CD4-positive, alpha-beta T cell treated with Interferon alpha-2 for 1 hour (primary cell): ENCODE data around the gene TIMM17B.

Experiments
- DNase-seq, 2 donors: peaks; one replicate each; pipeline ENCODE4 v3.0.0-alpha.2; 2020 to 2022

Gene TIMM17B

GRCh38 chrX:48918643-48919340, 21.2 kb upstream of the TIMM17B start, which contains the start of gene PIM2:
PIM2 (minus strand) TSS chrX:48919024; CDS start chrX:48918834, 190 bp downstream.
- DNase-seq = peak; percentile 96

DNA sequence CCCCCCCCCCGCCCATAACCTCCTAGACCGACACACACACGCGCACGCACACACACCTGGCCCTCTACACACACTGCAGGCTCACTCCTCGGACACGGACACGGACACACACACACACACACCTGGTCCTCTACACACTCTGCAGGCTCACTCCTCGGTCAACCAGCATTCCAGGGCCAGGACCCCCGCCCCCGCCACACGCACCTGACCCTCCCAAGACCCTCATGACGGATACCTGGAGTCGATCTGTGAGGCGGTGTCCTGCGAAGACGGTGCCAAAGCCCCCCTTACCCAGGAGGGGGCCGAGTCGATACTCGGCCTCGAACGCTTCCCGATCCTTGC, 20.7 kb upstream of the TIMM17B start:
- no peak for DNase-seq

GRCh38 chrX:48917139-48918001, 19.8 kb upstream of the TIMM17B start:
- DNase-seq = peak; percentile 93

GRCh38 chrX:48914593-48915493, 17.3 kb upstream of the TIMM17B start:
- DNase-seq = peak in 1 of 2 donors; percentile 29

- DNase-seq = peak in 1 of 2 donors; percentile 36
Observed at GRCh38 chrX:48913605-48914366, 16.2 kb upstream of the TIMM17B start.

GRCh38 chrX:48911412-48912182, 14.0 kb upstream of the TIMM17B start, which contains the start of gene SLC35A2:
SLC35A2 (minus strand) TSS chrX:48911646; CDS start chrX:48911636, 10 bp downstream.
- peak; percentile 87 to 90 for DNase-seq

GRCh38 chrX:48910926-48911411, 13.4 kb upstream of the TIMM17B start:
- peak in 1 of 2 donors; percentile 37 for DNase-seq

DNA sequence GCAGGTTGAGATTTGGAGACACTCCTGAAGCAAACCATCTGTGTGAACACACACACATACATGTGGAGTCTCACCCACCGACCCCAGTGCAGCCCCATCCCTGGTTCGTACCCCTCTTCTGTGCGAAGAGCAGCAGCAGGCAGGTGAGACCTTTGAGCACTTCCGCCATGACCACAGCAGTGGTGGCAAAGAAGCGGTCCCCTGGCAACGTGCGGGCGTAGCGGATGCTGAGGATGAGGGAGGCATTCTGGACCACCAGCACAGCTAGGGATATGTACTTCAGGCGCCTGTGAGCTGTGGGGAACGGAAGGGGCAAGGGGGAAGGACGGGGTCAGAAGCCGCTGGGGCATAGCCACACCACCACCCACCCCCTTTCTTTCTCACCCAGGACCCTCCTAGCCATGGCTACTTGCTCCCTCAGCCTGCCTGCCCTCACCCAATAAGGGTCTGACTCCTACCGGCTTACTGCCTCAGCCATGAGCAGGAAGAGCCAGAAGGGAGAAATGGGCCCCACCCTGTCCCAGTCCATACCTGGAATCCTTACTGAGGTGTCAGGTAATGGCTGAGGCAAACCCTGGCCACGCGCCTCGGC, 12.2 kb upstream of the TIMM17B start:
- peak in 1 of 2 donors; percentile 44 for DNase-seq

DNA sequence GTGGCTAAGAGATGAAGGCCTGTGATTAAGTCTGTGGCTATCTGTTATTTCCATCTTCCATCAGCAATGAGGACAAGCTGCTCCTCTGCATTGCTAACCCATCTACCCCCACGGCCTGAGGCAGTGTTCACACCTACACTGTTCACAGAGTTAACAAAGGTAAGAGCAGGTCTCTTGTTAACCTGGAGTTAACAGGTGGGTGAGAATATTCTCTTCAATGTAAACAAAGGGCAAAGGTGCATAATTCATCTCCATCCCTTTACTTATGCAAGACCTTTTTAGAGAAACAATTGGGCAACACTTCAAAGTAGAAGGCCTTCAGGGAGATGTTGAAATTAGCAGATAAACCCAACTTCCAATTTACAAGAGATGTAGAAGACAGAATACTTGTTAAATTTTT, 11.0 kb upstream of the TIMM17B start:
- no peak for DNase-seq

- DNase-seq = no peak
Observed at GRCh38 chrX:48905090-48905790, 7.7 kb upstream of the TIMM17B start.

DNA sequence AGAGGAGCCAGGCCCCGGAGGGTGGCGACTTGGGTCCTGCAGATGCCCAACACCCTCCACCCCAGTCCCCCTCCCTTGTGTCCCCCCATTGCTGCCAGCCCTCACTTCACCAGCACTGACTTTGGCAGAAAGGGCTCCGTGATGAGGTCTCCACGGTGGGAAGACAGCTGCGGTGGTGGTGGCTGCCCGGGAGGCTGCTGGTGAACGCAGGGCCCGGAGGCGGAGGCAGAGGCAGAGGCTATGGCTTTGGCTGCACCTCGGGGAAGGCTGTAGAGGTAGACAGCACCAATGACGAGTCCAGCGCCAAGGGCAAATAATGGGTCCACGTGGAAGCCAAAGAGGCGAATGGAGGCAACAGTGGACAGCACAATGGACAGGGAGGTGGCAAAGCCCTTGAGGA, 7.1 kb upstream of the TIMM17B start:
- DNase-seq = no peak

GRCh38 chrX:48904180-48904579, 6.6 kb upstream of the TIMM17B start:
- no peak for DNase-seq

DNA sequence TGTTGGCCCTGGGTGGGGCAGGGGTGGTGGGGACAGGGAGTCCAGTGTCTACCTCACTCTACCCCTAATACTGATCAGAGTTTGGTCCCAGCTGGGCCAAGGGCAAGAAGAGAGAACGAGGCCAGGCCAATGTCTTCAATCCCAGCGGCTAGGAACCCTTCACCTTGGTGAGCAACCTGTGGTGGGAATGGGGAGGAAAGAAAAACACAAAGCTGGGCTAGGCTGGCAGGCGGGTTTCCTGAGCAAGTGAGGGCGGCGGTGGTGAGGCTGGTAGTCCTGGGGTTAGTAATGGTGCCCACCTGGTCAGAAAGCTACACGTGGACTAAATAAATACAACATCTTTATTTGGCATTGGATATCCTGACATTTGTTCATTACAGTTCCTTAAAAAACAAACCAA, 5.7 kb upstream of the TIMM17B start:
- DNase-seq = no peak

- no peak for DNase-seq
Observed at GRCh38 chrX:48902776-48903175, 5.2 kb upstream of the TIMM17B start.

DNA sequence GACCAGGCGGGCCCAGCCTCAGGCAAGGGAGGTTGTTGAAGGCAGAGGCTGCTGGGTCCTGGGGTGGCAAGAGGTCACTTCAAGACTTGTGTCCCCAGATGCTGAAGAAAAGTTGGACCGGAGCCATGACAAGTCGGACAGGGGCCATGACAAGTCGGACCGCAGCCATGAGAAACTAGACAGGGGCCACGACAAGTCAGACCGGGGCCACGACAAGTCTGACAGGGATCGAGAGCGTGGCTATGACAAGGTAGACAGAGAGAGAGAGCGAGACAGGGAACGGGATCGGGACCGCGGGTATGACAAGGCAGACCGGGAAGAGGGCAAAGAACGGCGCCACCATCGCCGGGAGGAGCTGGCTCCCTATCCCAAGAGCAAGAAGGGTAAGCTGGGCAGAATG, 4.6 kb upstream of the TIMM17B start:
- DNase-seq = no peak

GRCh38 chrX:48901069-48901468, 3.5 kb upstream of the TIMM17B start:
- no peak for DNase-seq

- no peak for DNase-seq
Observed at GRCh38 chrX:48899078-48899410, 1.5 kb upstream of the TIMM17B start.

- peak; percentile 75 to 83 for DNase-seq
Observed at GRCh38 chrX:48897157-48897624, 377 bp downstream of the TIMM17B start.

DNA sequence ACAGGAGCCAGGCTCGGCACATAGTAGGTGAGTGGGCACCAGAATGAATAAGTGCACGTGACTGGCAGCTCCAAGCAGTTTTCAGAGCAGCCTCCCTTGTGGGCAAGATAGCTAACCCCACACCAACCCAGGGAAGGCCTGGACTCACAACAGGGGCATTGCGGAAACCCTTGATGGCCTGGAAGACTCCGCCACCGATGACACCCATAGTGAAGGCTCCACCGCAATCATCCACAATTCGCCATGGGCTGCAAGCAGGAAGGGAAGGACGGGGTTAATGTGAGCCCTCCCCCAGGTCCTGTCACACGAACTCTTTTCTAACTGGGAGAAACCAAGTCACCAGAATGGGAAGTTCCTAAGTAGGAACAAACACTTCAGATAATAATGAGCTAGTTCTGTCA, 957 bp downstream of the TIMM17B start:
- no peak for DNase-seq

DNA sequence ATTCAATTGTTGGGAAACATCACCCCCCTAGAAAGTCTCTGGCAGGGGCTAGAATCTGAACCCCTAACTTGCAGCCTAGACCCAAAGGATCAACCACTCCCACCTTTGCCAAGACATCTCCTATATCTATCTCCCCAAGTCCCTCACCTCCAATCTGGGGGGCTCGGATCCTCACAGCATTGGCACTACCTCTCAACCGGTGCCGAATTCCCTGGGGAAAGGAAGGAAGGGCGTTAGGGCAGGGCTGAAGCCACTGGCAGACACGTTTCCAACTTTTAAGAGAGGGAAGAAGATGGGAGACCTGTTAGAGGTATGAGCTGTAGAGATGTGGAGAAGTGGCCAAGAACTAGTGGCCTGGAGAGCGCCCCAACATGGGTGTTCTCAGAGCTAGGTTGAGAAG, 2.7 kb downstream of the TIMM17B start:
- no peak for DNase-seq
